C4-2B (cell line): ENCODE data around the gene SEZ6L2.

Experiments used
- CTCF ChIP-seq: fragments of 450-650 bp; conservative IDR thresholded peaks from 2 replicates; pipeline ENCODE4 v1.5.1; 2017; ENCODE audit warnings: mild to moderate bottlenecking
- ZFX ChIP-seq: fragments of 450-650 bp; IDR thresholded peaks from 2 replicates; pipeline ENCODE4 v1.6.1; 2017

- no peak for TF ChIP-seq CTCF
- TF ChIP-seq ZFX, result no peak
Measured at GRCh38 chr16:29857133-29857760, 42.1 kb downstream of the SEZ6L2 start.
